K562 (cell line): ENCODE results near the gene SKIDA1. TPM values are rescaled to one million over a fixed set of nuclear protein-coding genes. Genes with fewer than 3 reads are reported as not detected.
A peak's percentile ranks its signal among the peaks of the same experiment; 100 is the strongest.

ENCODE experiments used
- GABPB1 ChIP-seq: sonication (generic); formaldehyde crosslinking; IDR thresholded peaks from 2 replicates; pipeline ENCODE4 v1.8.0; 2022; ENCODE audit warnings: mild to moderate bottlenecking, missing genetic modification reagents
- SRSF7 ChIP-seq: fragments of 200-400 bp; formaldehyde crosslinking; optimal IDR thresholded peaks from 2 replicates; pipeline ENCODE3; 2017; ENCODE audit warnings: mild to moderate bottlenecking, low read depth, low read length
- TCFL5 ChIP-seq: fragments of 250-450 bp; sonication (Bioruptor Pico); conservative IDR thresholded peaks from 2 replicates; pipeline ENCODE4 v1.6.1; 2021; ENCODE audit warnings: mild to moderate bottlenecking, moderate library complexity, matching md5 sums
- ZNF121 ChIP-seq: sonication (generic); formaldehyde crosslinking; conservative IDR thresholded peaks from 2 replicates; pipeline ENCODE4 v1.8.0; 2022; ENCODE audit warnings: missing genetic modification reagents
- ZNF699 ChIP-seq: fragments of 250-450 bp; sonication (Bioruptor Pico); IDR thresholded peaks from 2 replicates; pipeline ENCODE4 v1.8.0; 2021; ENCODE audit warnings: mild to moderate bottlenecking, moderate library complexity; ENCODE audit not compliant: insufficient replicate concordance
- polyA plus RNA-seq, 8 experiments: library from polyadenylated mRNA; depleted of rRNA in 4 of 8; stranded (reverse) in 5 of 8; unstranded in 3 of 8; fragments of >200 nt; fragmentation: Nextera tagmentation in 2 of 8; fragmentation: Illumina TruSeq in 1 of 8; extraction: Ambion mirVana in 2 of 8; extraction: Trizol in 1 of 8; gene quantifications; 2 replicates each; pipeline versions ENCODE4 v1.2.1 to v1.2.3, GENCODE V29; 2011 to 2014; ENCODE audit warnings: inconsistent platforms in 1 of 8, missing spikeins in 1 of 8
- total RNA-seq, 7 experiments: library from RNA; depleted of rRNA in 6 of 7; stranded (reverse); fragments of >200 nt in 6 of 7; fragmentation: Illumina TruSeq in 2 of 7; extraction: Trizol in 2 of 7; gene quantifications; 2 replicates each; pipeline versions ENCODE4 v1.2.1 to v1.2.3, GENCODE V29; 2011 to 2021; ENCODE audit warnings: low replicate concordance in 1 of 7
- TF ChIP-seq, protein P1 (sequence below): fragments of 450-650 bp; IDR thresholded peaks from 2 replicates; pipeline ENCODE4 v1.6.1; 2016; ENCODE audit warnings: mild to moderate bottlenecking
- TF ChIP-seq, protein P2 (sequence below), 2 experiments: fragments of 450-650 bp in 1 of 2; IDR thresholded peaks; 2 replicates each; pipeline ENCODE4 v1.6.1; 2011 to 2017; ENCODE audit warnings: low read depth in 2 of 2, antibody characterized with exemption in 1 of 2, borderline replicate concordance in 1 of 2, low read length in 1 of 2, mild to moderate bottlenecking in 1 of 2, mixed read lengths in 1 of 2; ENCODE audit not compliant: control insufficient read depth in 1 of 2

Gene SKIDA1
- total and polyA plus RNA-seq, 9 of the 15 experiments (the other 6 are each of a cell fraction or from before 2014, with no cell fraction given): 0.05 to 1.1 (median 0.42) TPM

DNA sequence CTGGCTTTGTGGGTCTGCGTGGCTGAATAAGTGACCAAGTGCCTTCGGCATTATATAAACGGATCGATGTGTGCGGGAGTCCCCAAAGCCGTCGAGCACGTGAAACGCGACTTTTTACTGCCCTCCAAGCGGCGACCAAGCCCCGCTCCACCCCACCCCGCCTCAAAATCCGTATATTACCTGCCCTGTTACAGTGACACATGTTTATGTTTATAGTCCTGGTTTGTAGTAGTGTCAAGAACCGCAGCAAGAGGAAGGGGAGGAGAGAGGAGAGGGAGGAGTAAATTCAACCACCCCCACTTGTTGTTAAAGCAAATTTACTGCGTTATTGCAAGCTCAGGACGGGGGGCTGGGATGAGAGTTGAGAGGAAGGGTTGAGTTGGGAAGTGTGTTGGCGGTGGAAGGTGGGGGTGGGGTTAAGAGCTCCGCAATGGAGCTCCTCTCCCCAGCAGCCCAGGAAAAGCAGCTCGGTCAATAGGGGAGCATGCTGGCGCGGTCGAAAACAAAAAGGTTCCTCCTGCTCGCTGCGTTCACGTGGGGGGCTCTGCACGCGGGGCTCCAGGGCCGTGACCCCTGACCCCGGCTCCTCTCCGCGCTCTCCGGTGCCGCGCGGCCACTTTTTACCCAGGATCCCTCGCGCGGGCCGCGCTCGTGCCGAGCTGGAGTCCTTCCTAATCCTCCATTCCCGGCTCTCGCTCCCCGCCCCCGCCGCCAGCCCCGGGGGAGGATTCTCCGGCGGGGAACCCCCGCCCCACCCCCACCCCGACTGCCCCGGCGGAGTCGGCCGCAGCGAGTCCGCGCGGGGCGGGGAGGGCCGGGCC lies at the start of gene SKIDA1 (continued):
- peak; percentile 34; the same call in 1 of the 2 replicates for TF ChIP-seq GABPB1 (CRISPR knock-in tag)
- no peak for TF ChIP-seq ZNF699 (CRISPR knock-in tag)
- TF ChIP-seq, protein P1, sequence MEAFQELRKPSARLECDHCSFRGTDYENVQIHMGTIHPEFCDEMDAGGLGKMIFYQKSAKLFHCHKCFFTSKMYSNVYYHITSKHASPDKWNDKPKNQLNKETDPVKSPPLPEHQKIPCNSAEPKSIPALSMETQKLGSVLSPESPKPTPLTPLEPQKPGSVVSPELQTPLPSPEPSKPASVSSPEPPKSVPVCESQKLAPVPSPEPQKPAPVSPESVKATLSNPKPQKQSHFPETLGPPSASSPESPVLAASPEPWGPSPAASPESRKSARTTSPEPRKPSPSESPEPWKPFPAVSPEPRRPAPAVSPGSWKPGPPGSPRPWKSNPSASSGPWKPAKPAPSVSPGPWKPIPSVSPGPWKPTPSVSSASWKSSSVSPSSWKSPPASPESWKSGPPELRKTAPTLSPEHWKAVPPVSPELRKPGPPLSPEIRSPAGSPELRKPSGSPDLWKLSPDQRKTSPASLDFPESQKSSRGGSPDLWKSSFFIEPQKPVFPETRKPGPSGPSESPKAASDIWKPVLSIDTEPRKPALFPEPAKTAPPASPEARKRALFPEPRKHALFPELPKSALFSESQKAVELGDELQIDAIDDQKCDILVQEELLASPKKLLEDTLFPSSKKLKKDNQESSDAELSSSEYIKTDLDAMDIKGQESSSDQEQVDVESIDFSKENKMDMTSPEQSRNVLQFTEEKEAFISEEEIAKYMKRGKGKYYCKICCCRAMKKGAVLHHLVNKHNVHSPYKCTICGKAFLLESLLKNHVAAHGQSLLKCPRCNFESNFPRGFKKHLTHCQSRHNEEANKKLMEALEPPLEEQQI: no peak
- TF ChIP-seq, protein P2, sequence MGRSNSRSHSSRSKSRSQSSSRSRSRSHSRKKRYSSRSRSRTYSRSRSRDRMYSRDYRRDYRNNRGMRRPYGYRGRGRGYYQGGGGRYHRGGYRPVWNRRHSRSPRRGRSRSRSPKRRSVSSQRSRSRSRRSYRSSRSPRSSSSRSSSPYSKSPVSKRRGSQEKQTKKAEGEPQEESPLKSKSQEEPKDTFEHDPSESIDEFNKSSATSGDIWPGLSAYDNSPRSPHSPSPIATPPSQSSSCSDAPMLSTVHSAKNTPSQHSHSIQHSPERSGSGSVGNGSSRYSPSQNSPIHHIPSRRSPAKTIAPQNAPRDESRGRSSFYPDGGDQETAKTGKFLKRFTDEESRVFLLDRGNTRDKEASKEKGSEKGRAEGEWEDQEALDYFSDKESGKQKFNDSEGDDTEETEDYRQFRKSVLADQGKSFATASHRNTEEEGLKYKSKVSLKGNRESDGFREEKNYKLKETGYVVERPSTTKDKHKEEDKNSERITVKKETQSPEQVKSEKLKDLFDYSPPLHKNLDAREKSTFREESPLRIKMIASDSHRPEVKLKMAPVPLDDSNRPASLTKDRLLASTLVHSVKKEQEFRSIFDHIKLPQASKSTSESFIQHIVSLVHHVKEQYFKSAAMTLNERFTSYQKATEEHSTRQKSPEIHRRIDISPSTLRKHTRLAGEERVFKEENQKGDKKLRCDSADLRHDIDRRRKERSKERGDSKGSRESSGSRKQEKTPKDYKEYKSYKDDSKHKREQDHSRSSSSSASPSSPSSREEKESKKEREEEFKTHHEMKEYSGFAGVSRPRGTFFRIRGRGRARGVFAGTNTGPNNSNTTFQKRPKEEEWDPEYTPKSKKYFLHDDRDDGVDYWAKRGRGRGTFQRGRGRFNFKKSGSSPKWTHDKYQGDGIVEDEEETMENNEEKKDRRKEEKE (IDR thresholded peaks at IDR 0.05; ENCODE audit: borderline replicate concordance in 1 of 2, control insufficient read depth in 1 of 2, low read depth in 2 of 2, low read length in 1 of 2): 0 out of 4 replicates have a peak, but pooled peaks of 1 of the 2 experiments have one; percentile 58
- no peak for TF ChIP-seq SRSF7
- no peak for TF ChIP-seq TCFL5 (CRISPR knock-in tag)
- TF ChIP-seq ZNF121: no peak
- TF ChIP-seq, all 486 proteins: peak for 160
